ENCODE measurements around the gene TOX4. TPM values are rescaled to one million over a fixed set of nuclear protein-coding genes. Genes with fewer than 3 reads are reported as not detected.

TOX4 gene
- 10 to 100 TPM; 38.0 to 55.2 (median 52.1) TPM for total RNA-seq

DNA sequence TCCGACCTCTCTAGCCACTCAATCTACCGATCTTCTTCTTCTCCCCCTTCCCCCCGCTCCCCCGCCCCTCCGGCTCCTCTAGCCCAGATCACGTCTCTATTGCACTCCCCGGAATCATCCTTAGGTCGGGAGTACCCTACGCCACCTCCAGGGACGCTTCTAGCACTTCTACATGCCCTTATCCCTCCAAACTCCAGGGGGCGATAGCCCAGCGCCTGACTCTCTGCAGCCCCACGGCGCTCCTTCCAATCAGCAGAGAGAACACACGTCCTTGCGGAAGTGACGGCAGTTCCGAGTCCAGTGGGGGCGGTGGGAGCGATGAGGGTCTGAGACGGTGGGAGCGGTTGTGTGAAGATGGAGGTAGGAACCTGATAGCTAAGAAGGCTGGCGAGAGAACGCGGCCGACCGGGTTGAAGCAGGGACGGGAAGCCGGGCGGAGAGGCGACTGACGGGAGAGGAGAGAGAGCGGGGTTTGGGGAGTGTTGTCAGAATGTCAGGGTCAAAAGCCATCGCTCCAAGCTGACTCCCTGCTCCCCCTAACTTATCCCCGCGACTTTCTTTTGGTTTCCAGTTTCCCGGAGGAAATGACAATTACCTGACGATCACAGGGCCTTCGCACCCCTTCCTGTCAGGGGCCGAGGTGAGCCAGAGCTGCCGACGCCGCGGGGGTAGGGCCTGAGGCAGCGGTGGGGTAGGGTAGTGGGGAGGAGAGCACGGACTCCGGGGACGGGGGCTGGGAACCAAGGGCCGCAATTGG lies at the start of gene TOX4, which contains the start of gene RAB2B:
TSS of gene TOX4 (plus strand) at position 271 of the 757 bp plus-strand sequence. CDS start at position 355, 84 bp downstream.
TSS of gene RAB2B (minus strand) at position 35 of the 757 bp plus-strand sequence. CDS start 87 bp downstream, outside the sequence.
- TF ChIP-seq POLR2AphosphoS5 (IDR thresholded peaks at IDR 0.05) (peak; percentile 94 to 99 (median 97)), POLR2A (IDR thresholded peaks at IDR 0.05) (peak; percentile 87)
- TF ChIP-seq, protein P1, sequence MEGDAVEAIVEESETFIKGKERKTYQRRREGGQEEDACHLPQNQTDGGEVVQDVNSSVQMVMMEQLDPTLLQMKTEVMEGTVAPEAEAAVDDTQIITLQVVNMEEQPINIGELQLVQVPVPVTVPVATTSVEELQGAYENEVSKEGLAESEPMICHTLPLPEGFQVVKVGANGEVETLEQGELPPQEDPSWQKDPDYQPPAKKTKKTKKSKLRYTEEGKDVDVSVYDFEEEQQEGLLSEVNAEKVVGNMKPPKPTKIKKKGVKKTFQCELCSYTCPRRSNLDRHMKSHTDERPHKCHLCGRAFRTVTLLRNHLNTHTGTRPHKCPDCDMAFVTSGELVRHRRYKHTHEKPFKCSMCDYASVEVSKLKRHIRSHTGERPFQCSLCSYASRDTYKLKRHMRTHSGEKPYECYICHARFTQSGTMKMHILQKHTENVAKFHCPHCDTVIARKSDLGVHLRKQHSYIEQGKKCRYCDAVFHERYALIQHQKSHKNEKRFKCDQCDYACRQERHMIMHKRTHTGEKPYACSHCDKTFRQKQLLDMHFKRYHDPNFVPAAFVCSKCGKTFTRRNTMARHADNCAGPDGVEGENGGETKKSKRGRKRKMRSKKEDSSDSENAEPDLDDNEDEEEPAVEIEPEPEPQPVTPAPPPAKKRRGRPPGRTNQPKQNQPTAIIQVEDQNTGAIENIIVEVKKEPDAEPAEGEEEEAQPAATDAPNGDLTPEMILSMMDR (IDR thresholded peaks at IDR 0.05) = peak; percentile 91 to 100 (median 100)
- peaks cover 0 to 16% of the 10 kb centered on the region in 2 donors for H3K4me1 ChIP-seq
- peak; percentile 93 to 97 for DNase-seq (ENCODE audit: low spot score in 2 of 2)
- intact Hi-C loops (cut with DNase I; ENCODE audit: low total_unique reads) = no loop called here
- peak within 1 kb of the TSS; percentile 90 to 96 for H3K27ac ChIP-seq
- no peaks in the 10 kb centered on the region for H3K9me3 ChIP-seq
- no peaks in the 10 kb centered on the region for H3K27me3 ChIP-seq
- H3K4me3 ChIP-seq = peak within 1 kb of the TSS; percentile 66 to 89 (median 80)
- H3K36me3 ChIP-seq = no peaks in the 10 kb centered on the region

DNA sequence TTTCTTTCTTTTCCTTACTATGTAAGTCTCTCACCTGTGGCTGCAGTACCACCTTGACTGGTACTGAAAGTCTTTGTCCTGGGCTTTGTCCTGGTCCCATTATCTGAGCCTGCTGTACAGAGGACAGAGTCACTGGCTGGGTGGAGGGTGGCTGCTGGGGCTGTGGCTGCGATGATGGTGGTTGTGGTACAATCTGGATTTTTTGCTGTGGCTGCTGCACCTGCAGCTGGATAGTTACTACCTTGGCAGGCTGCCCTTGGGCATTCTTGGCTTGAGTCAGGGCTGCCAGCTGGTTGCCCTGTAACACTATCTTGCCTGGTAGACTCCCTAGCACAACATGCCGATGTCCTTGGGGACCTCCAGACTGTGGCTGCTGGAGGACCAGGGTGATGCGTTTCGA lies 48.1 kb upstream of the TOX4 start:
- intact Hi-C loops (cut with DNase I; ENCODE audit: low total_unique reads) = no loop called here
- no peak overlapping the region for H3K27ac ChIP-seq
- TF ChIP-seq, protein P1 (IDR thresholded peaks at IDR 0.05) = no peak
- no peak for DNase-seq (ENCODE audit: low spot score in 2 of 2)
- H3K4me3 ChIP-seq = no peak overlapping the region
- no peaks in the 10 kb centered on the region for H3K9me3 ChIP-seq
- H3K27me3 ChIP-seq = no peaks in the 10 kb centered on the region
- H3K36me3 ChIP-seq = peaks cover 8% of the 10 kb centered on the region
- H3K4me1 ChIP-seq = no peaks in the 10 kb centered on the region

DNA sequence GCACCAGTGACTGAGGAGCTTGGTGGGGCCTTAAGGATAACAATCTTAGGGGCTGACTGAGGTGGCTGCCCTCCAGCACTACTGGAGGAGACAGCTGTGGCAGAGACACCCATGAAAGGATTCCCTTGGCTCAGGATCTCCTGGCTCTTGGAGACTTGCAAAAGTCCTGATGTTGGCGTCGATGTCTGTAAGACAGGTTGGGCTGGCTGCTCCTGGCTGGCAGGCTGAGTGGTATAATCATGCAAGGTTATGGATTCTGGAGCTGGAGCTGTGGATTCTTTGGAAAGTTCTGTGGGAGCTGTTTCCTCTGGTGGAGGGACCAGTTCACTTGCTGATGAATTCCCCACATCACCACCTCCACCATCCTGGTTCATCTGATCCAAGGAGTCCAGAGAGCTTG lies 45.9 kb upstream of the TOX4 start:
- Histone ChIP-seq H3K27ac (no peak overlapping the region), H3K27me3 (no peaks in the 10 kb centered on the region), H3K36me3 (peaks cover 8% of the 10 kb centered on the region), H3K4me1 (peaks cover 0 to 7% of the 10 kb centered on the region in 2 donors), H3K4me3 (no peak overlapping the region), H3K9me3 (no peaks in the 10 kb centered on the region)
- DNase-seq (ENCODE audit: low spot score in 2 of 2) = no peak
- TF ChIP-seq POLR2A (IDR thresholded peaks at IDR 0.05) = no peak
- TF ChIP-seq, protein P1 (IDR thresholded peaks at IDR 0.05) = no peak
- no peak for TF ChIP-seq POLR2AphosphoS5 (IDR thresholded peaks at IDR 0.05)
- intact Hi-C loops (cut with DNase I; ENCODE audit: low total_unique reads) = no loop called here

DNA sequence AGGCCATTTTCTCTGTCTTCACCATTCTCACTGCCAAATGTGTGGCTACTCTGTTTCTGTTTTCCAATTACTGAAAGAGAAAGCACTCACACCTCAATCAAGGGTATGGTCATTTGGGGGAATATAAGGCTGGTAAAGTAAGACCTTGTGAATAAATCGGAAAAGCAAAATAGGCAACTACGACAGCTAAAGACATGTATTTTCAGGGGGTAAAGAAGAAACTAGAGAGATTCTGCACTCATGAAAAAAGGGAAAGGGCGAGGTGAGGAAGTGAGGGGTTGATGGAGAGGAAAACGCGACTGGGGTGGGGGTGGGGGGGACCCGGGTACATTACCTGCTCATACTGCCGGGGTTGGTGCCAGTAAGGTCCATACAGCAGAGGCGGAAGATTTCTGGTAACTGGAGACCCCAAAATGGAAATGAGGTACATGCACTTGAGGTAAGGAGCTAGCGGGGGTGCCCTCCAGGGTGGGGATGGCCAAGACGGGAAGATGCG lies 40.4 kb upstream of the TOX4 start:
- intact Hi-C loops (cut with DNase I; ENCODE audit: low total_unique reads) = no loop called here
- Histone ChIP-seq H3K4me1 (peaks cover 0 to 7% of the 10 kb centered on the region in 2 donors), H3K36me3 (no peaks in the 10 kb centered on the region), H3K9me3 (no peaks in the 10 kb centered on the region), H3K4me3 (peak overlapping the region; percentile 88 to 93 (median 88)), H3K27me3 (no peaks in the 10 kb centered on the region), H3K27ac (peak overlapping the region; percentile 90 to 97)
- TF ChIP-seq, protein P1 (IDR thresholded peaks at IDR 0.05) = no peak
- no peak for TF ChIP-seq POLR2A (IDR thresholded peaks at IDR 0.05)
- TF ChIP-seq POLR2AphosphoS5 (IDR thresholded peaks at IDR 0.05) = no peak
- no peak for DNase-seq (ENCODE audit: low spot score in 2 of 2)

Data from breast epithelium (tissue), 4 donors.